SH-SY5Y (cell line): ENCODE results near the gene FOXN1.

Source experiments
- GATA2 ChIP-seq: IDR thresholded peaks from 2 replicates; pipeline ENCODE4 v1.6.1; 2011; ENCODE audit warnings: mild to moderate bottlenecking, low read depth, low read length
- GATA3 ChIP-seq: IDR thresholded peaks from 2 replicates; pipeline ENCODE4 v1.6.1; 2011; ENCODE audit warnings: low read depth, mild to moderate bottlenecking, low read length, moderate library complexity

Gene FOXN1

DNA sequence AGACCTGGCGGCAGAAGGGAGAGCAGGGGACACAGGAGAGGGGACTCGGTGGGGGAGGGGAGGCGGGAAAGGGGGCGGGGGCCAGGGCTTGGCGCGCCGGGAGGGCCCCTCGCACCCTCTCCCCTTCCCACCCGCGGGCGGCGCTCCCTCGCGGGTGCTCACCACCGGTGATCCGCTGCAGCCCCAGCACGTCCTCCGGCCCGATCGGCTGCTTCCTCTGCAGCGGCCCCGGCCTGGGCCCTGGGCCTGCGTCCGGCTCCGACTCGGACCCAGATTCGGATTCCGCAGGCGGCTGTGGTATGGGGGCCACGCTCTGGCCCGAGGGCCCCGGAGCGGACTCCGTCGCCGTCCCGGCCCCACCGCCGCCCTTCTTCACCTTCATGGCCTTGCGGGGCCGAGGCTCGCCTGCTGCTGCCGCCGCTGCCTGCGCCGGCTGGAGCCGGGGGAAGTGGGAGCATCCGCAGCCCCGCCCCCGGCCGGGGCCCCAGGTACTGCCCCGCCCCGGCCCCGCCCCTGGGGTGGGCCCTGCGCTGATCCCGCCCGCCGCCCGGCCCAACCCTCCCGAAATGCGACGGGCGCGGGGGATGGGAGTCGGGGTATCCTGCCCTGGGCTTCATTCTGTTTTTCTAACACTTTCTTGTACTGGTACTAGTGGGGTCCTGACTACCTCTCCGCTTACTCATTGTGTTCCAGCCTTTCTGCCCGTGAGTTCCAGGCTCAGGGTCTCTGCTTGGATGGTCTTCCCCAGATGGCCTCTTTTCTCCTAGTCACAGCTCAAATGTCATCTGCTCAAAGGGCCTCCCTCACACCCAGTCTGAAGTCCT, 46.2 kb downstream of the FOXN1 start, which contains the start of gene UNC119:
Gene UNC119, minus strand, starts transcription at position 449 of the 824 bp plus-strand sequence. Its CDS starts 67 bp downstream, at position 382.
- TF ChIP-seq GATA3 = no peak
- TF ChIP-seq GATA2 = no peak

DNA sequence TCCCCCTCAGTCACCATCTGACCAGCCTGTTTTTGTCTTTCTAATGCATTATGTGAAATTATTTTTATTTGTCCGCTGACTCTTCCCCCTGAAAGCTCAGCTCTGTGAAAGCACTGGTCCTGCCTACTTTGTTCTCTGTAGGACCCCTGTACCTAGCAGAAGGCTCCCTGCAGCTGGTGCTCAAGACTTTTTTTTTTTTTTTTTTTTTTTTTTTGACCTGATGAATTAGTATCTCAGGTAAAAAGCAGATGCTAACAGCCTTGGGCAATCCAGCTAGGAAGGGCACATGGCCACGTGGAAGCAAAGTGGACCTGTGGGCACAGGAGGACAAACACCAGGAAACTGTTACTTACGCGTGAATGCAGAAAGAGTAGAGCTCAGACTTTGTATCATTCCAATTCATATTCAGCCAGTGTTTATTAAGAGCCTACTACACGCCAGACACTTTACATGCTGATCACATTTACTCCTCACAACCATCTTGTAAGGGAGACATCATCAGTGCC, 46.9 kb downstream of the FOXN1 start:
- TF ChIP-seq GATA3 (no peak), GATA2 (no peak)

DNA sequence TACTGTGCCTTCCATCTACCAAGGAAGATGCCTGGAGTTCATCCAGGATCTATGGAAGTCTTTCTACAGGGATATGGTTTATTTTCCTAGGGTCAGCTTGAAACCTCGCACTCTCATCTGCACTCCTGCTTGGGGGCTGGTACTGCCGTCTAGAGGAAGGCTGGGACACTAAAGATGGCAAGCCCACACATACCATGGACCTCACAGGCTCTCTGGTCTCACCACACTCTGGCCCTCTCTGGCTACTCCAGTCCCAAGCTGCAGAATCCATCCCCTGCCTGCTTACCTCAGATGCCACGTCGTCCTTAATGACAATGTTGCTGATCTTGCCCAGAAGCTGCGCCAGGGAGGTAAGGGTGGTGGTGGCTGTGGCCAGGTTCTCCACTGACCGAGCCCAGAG, 48.4 kb downstream of the FOXN1 start:
- TF ChIP-seq GATA3 (no peak), GATA2 (no peak)

DNA sequence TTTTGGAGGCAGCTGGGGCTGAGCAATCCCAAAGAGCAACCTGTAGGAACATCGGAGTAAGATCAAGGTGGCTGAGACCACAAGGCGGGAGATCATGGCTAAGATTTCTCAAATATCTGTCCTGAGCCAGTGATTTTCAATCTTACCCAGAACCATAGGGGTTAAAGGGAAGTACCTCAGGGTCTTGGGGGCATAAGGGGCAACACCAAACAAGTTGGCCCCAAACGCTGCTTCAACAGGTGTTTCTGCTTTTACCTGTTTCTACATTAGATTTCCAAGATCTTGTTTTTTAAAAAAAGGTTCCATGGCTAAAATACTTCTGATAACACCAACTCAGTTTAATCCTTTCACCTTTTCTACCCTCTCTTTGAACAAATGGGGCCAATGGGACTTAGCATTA, 48.9 kb downstream of the FOXN1 start:
- no peak for TF ChIP-seq GATA3
- no peak for TF ChIP-seq GATA2

DNA sequence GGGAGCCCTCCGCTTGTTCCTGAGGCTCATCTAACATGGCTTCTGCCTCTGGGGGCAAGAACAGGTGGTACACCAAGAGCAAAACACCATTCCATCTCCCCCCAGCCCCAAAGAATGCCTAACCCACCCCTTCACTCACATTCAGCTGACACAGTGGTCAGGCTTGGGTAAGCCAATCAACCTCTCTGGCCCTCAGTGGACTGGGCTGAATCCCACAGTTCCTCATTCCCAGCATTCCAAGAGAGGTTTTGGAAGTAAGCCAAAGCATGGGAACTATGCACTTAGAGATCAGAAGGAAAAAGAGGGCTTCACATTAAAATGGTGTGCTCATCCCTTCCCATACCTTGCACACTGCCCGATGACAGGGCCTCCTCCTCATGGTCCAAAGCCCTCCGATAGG, 57.3 kb downstream of the FOXN1 start:
- no peak for TF ChIP-seq GATA2
- no peak for TF ChIP-seq GATA3

DNA sequence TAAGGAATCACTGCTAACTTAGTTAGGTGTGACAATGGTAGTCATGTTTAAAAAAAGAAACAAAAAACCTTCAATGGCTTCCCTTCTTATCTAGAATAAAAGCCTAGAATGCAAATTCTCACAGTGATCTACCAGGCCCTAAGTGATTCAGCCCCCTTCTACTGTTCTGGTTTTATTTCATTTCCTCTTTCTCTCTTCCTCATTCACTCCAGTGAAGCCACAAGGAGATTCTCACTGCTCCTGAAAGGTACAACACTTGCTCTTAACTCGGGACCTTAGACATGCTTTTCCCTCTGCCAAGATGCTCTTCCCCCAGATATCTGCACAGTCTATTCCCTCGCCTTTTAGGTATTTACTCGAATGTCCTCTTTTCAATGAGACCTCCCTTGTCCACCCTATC, 61.5 kb downstream of the FOXN1 start:
- no peak for TF ChIP-seq GATA3
- no peak for TF ChIP-seq GATA2

DNA sequence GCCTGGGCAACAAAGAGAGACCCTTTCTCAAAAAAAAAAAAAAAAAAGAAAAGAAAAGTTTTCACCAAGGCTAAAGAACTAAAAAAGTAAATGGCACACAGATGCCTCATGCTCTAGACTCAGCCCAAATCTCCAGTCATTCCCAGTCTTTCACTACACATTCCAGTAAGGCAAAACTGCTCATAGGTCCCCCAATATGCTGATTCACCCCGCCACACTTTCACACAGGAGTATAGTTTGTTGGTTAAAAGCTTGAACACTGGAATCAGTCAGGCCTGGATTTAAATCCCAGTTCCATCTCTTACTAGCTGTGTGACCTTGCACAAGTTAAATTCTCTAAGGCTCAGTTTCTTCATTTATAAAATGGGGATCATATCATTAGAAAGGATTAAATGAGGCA, 63.3 kb downstream of the FOXN1 start:
- TF ChIP-seq GATA2 = no peak

DNA sequence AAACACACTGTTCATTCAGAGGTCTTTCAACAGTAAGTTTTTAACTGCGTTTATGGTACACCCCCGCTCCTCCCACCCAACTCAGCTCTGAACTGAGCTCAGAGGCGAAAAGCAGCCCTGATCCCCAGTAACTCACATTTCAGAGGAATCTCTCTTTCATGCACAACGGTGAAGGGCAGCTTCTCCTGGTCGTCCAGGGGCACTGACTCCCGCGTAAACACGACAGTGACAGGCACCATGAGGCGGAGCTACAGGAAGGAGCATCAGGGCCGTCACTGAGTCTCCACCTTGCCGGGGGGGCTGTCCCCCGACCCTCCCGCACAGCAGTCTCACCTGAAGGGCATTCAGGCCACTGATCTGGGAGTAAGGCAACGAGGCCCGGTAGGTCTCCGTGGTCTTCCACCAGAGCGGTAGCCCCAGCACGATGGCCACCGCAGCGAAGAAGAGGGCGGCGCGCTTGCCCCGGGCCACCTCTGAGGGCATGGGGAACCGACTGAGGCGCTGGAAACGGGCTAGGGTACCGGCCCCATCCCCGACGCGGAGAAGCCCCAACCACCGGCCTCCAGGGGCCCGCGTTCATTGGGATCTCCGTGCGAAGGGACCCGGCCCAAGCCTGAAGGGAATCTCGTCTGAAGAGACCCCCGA, 64.7 kb downstream of the FOXN1 start:
- TF ChIP-seq GATA2 = no peak
- no peak for TF ChIP-seq GATA3

DNA sequence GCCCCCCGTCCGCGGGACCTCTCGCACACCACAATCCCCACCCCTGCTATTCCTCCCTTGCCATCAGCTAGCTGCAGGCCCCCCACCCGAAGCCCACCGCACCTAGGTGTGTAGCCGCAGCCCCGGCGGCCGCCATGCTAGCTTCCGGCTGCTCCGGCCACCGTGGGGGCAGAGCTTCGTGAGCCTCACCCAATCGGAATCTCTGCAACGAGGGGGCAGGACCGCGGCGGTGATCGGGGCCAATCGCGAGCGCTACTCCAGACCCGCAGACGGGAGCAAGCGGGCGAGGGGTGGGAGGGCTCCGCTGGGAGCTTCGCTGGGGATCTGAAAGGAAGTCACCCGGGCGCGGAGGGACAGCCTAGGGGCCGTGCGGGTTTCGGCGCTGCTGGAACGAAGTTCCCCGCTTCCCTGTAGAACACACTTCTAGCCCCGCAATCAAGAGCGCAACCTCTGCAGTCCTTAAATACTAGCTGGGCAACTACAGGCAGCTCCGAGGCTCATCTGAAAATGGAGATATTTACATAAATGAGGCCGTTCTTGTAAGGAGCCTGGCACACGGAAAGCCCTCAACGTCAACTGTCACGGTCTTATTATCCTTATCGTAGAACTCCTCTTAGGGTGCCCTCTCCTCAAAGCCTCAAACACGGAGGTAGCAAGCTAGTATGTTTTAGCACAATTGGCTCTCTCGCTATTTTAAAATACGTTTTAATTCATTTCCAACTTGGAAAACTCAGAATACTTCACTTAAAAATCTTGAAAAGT, 65.4 kb downstream of the FOXN1 start, which contains the start of gene PIGS:
Gene PIGS, minus strand, starts transcription at position 164 of the 762 bp plus-strand sequence. Its CDS starts 28 bp downstream, at position 136.
- TF ChIP-seq GATA2 = no peak
- TF ChIP-seq GATA3 = no peak

DNA sequence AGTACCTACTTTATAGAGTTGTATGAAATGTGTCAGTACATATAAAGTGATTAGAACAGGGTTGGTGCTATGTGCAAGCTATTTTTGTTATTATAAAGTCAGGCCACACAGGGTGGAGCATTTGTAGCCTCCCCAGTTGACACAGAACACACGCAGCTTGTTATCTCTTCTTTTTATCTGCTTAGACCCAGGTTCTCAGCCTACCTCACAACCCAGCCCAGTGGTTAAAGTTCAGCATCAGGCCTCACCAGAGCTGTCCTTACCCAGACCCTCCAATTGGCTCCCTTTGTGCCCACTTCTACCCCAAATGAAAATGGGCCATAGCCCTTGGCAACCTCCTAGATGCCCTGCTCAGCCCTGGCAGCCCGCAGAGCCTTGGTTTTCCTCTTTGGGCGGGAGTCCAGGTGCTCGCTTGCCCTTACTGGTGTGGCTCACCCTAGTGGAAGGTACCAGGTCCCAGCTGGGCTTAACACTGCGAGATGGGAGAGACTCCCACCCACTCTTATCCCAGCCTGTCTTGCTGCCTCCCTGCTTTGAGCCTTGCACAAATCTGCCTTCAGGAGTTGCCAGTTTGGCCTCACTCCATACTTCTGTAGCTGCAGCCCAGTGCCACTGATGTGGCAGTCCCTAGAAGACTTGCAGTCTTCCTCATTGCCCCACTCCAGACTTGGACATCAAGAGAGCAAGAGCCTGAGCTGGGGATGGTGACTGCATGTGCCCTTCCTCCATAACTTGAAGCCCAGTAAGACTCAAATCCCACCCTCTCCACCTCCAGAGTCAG, 66.3 kb downstream of the FOXN1 start:
- no peak for TF ChIP-seq GATA2
- TF ChIP-seq GATA3 = no peak

DNA sequence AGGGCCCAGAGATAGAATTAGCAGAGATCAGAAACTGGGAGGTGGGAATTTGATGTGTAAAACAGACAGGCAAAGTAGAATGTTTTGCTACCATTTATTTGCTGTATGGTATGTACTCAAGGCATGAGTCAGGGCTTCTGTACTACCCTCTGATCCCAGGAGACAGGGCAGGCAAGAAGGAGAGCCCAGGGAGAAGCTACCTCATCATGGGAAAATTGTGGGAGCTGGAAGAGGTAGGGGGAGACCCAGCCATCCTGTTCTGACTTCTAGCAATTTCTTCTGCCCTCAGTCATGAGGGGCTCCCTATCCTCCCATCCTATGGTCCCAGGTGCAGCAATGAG, 66.9 kb downstream of the FOXN1 start:
- TF ChIP-seq GATA2 = no peak
- no peak for TF ChIP-seq GATA3

DNA sequence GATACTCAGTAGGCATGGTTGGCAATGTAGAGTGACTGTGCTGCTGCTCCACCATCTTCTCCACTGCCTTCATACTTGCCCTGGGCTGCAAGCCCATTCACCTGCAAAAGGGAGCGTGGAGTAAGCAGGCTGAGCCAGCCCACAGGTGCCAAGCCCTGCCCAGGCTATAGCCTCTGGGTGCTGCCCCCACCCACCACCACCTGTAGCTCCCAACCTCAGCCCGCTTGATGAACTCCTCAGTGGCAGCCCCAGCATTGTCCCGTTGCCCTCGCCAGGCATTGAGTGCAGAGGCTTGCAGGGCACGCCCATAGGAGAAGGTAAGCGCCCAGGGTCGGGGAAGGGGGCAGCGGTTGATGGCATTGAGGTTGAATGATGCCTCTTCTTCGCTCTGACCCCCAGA, 67.4 kb downstream of the FOXN1 start:
- no peak for TF ChIP-seq GATA3
- no peak for TF ChIP-seq GATA2

DNA sequence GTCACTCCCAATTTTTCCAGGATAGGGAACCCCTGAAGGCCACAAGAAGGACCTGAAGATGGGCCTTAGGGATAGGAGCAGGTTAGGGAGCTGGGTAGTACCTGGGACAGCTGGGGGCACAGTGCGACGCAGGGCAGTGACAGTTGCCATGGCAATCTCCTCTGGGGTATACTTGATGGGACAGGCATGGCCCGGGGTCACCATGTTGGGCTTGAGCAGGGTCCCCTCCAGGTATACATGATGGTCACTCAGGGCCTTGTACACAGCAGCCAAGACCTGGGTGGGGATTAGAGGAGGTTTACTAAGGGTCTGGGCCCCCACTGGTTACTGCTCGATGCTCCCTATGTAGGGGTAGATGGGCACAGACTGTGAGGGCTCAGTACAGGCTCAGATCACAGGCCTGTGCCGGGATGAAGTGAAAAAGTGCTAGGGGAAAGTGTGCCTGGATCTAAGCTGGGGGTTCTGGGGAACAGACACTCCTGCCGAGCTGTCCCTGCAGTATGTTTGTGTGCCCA, 67.9 kb downstream of the FOXN1 start:
- TF ChIP-seq GATA3 = no peak
- no peak for TF ChIP-seq GATA2

DNA sequence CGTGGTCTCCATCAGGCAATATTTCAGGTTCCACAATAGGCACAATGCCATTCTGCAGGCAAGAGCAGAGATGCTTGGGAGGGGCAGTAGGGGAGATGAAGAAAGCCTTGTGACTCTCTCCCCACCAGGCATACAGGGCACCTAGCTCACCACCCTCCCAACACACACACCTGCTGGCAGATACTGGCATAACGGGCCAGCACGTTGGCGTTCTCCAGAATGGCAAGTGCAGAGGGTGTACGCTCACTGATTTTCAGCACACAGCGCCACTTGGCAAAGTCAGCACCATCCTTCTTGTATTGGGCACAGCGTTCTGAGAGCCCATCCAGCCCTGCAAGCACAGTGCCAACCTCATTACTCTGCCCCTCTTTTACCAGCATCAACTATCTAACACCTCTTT, 68.4 kb downstream of the FOXN1 start:
- TF ChIP-seq GATA3 = no peak
- TF ChIP-seq GATA2 = no peak
